ENCODE measurements around the gene CNST. TPM values are rescaled to one million over a fixed set of nuclear protein-coding genes. Genes with fewer than 3 reads are reported as not detected.
A peak's percentile ranks its signal among the peaks of the same experiment; 100 is the strongest.

Gene CNST
- total RNA-seq, 4 donors from 2014 or later, result 20.2 to 26.2 (median 24.3) TPM

DNA sequence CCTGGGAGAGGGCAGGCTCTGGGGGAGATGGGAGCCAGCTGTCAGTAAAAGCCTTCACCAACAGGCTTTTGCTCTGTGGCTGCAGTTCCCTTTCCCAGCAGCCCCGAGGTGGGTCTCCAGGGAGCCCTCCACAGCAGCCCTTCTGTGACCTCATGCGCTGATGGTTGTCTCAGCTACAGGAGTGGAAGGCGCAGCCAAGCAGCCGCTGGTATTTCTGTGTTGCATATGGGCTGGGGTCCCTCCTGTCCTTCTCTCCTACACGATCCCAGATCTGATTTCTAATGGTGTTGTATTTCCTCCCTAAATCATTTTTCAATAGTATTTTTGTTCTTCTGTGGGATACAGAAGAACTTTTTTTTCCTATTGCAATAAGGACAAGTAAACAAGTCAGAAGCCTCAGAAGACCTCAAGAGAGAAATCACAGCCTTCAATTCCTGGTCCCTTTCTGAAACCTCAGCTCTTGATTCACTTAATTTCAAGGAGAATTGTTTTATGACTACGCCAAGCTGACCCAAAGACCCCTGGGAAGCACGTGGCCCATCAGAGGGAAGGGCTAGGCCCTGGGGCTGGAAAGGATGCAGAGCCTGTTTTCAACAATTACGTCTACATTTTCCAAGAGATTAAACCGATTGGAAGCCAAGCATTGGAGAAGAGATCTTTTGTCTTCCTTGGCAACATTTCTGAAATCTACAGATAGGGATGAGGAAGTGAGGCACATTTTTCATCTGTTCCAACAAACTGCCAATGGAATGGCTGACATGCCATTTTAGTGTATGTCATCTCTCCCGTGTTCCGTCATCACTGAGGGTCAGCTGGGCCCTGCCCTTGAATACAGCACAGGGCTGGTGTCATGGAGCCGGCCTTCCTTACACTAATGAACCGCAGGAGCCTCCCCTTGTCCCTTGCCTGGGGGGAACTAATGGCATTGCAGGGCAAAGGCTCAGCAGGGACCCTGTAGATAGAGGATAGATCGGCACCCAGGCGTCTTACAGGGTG lies 115.9 kb downstream of the CNST start:
- 67% methylated on average over 15 of the region's 15 CpGs for WGBS
- DNase-seq (ENCODE audit: low spot score in 2 of 2), result no peak
- H3K4me3 ChIP-seq, result no peak overlapping the region
- H3K27me3 ChIP-seq, result no peaks in the 10 kb centered on the region
- H3K36me3 ChIP-seq, result no peaks in the 10 kb centered on the region
- H3K27ac ChIP-seq, result no peak overlapping the region
- no peaks in the 10 kb centered on the region for H3K9me3 ChIP-seq
- H3K4me1 ChIP-seq, result no peaks in the 10 kb centered on the region
- TF ChIP-seq POLR2A (IDR thresholded peaks at IDR 0.05) (no peak), POLR2AphosphoS5 (IDR thresholded peaks at IDR 0.05) (no peak), CTCF (IDR thresholded peaks at IDR 0.05) (no peak), EP300 (IDR thresholded peaks at IDR 0.05) (no peak)

DNA sequence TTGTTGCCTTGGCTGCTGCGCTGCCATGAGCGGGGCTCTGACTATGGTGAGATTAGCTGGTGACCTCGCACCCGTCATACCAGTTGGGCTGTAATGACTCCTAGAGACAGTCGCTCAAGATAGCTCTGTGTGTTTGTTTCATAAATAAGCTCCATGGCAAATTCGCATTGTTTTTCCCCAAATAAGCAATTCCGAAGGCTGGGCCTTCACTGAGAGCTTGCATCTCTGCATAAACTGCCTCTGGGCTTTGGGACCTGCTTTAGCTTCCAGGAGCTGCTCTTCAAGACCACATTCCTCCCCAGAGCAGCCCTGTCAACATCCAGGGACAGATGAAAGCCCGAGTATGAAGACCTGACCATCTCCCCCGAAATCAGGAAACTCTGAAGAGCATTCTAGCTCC lies 117.3 kb downstream of the CNST start:
- no peak overlapping the region for H3K27ac ChIP-seq
- TF ChIP-seq EP300 (IDR thresholded peaks at IDR 0.05), result no peak
- TF ChIP-seq POLR2A (IDR thresholded peaks at IDR 0.05), result no peak
- no peak for TF ChIP-seq CTCF (IDR thresholded peaks at IDR 0.05)
- no peak for TF ChIP-seq POLR2AphosphoS5 (IDR thresholded peaks at IDR 0.05)
- no peaks in the 10 kb centered on the region for H3K9me3 ChIP-seq
- H3K36me3 ChIP-seq, result no peaks in the 10 kb centered on the region
- DNase-seq (ENCODE audit: low spot score in 2 of 2), result no peak
- WGBS, result 96% methylated on average over 9 of the region's 9 CpGs
- no peaks in the 10 kb centered on the region for H3K4me1 ChIP-seq
- no peaks in the 10 kb centered on the region for H3K27me3 ChIP-seq
- H3K4me3 ChIP-seq, result no peak overlapping the region

DNA sequence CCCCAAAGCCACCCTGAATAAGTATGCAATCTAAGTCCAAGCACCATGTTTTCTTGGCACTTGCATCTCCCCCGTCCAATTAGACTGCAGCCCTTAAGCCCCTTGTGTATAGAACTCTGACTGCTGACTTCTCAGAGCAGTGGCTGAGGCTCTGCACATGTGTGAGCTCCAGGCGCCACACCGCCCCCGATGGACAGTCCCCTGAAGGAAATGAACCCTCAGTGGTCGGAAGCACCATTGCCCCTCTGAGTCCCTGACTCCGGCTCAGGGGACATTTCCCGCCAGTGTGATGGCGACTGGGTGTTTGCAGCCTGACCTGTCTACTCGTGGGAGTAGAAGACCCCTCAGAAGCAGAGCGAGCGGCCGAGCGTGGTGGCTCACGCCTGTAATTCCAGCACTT lies 120.7 kb downstream of the CNST start:
- TF ChIP-seq CTCF (IDR thresholded peaks at IDR 0.05), result no peak
- H3K36me3 ChIP-seq, result no peaks in the 10 kb centered on the region
- H3K27ac ChIP-seq, result no peak overlapping the region
- no peaks in the 10 kb centered on the region for H3K9me3 ChIP-seq
- H3K4me1 ChIP-seq, result peaks cover 15% of the 10 kb centered on the region
- no peak for DNase-seq (ENCODE audit: low spot score in 2 of 2)
- no peak overlapping the region for H3K4me3 ChIP-seq
- no peaks in the 10 kb centered on the region for H3K27me3 ChIP-seq
- WGBS, result 90% methylated on average over 11 of the region's 14 CpGs

- peaks cover 15% of the 10 kb centered on the region for H3K4me1 ChIP-seq
- DNase-seq (ENCODE audit: low spot score in 2 of 2), result peak in 1 of 2 donors; percentile 77
- H3K4me3 ChIP-seq, result peak overlapping the region; percentile 33
- no peak overlapping the region for H3K27ac ChIP-seq
- H3K27me3 ChIP-seq, result no peaks in the 10 kb centered on the region
- peak in 1 of 2 donors; percentile 77 for TF ChIP-seq CTCF (IDR thresholded peaks at IDR 0.05)
- no peak for TF ChIP-seq POLR2AphosphoS5 (IDR thresholded peaks at IDR 0.05)
- TF ChIP-seq POLR2A (IDR thresholded peaks at IDR 0.05), result no peak
- WGBS, result 8% methylated on average over 11 of the region's 16 CpGs
- H3K36me3 ChIP-seq, result no peaks in the 10 kb centered on the region
- H3K9me3 ChIP-seq, result no peaks in the 10 kb centered on the region
Observed at GRCh38 chr1:246689409-246690008, 123.3 kb downstream of the CNST start.

- DNase-seq (ENCODE audit: low spot score in 2 of 2), result no peak
Observed at GRCh38 chr1:246690100-246690499, 123.8 kb downstream of the CNST start.

More at GRCh38 chr1:246690100-246690499, 123.8 kb downstream of the CNST start:
- TF ChIP-seq POLR2A (IDR thresholded peaks at IDR 0.05) (no peak), POLR2AphosphoS5 (IDR thresholded peaks at IDR 0.05) (no peak), EP300 (IDR thresholded peaks at IDR 0.05) (no peak), CTCF (IDR thresholded peaks at IDR 0.05) (no peak)
- Histone ChIP-seq H3K4me1 (peaks cover 15% of the 10 kb centered on the region), H3K36me3 (no peaks in the 10 kb centered on the region), H3K9me3 (no peaks in the 10 kb centered on the region), H3K27ac (no peak overlapping the region), H3K27me3 (no peaks in the 10 kb centered on the region), H3K4me3 (peak overlapping the region; percentile 33)
- 36% methylated on average over 12 of the region's 12 CpGs for WGBS

Data from suprapubic skin (tissue), 4 donors.